GM21526 (cell line): Measurements from ENCODE around the gene C15orf39.

Experiments
- ATAC-seq: cut with Tn5 transposase; IDR thresholded peaks from one replicate; pipeline ENCODE4 v1.9.1; 2021; ENCODE audit warnings: moderate library complexity; ENCODE audit not compliant: unreplicated experiment, low FRiP score

The C15orf39 gene

DNA sequence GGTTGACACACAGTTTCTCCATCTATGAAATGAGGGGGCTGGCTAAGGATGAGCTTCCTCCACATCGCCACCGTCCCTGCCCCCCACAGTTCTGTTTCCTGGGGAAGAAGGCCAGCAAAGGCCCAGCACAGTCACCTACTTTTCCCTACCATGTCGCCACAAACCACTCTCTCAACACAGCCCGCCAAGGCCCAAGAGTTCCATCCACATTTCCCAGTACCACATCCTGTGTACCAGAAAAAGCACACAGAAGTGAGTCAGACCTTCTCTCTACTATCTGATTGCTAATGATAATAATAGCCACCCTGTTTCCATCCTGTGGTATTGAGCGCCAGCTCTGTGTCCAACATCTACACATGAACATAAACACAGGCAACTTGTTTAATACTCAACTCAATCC, 30.3 kb upstream of the C15orf39 start:
- ATAC-seq: no peak

DNA sequence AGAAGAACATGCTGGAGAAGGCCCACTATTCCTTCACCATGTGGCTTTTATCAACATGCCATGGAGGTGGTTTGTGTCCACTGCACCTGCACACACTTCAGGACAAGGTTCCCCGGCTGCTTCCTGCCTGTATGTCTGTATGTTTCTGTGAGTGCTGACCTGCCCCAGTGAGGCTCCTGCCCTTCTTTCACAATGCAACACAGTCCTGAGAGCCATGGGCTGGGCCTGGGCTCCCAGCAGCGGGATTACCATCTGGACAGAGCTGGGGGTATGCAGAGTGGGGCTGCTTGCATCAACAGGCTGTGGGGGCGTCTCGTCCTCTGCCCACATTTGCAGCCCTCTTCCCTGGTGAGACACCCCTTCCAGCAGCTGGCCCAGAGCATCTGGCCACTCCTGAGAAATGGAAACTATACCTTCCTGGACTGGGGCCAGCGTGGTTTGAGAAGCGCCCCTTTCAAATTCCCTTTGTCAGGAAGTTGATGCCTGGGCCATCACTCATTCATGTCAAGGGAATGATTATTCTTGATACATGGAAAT, 29.3 kb upstream of the C15orf39 start:
- no peak for ATAC-seq

DNA sequence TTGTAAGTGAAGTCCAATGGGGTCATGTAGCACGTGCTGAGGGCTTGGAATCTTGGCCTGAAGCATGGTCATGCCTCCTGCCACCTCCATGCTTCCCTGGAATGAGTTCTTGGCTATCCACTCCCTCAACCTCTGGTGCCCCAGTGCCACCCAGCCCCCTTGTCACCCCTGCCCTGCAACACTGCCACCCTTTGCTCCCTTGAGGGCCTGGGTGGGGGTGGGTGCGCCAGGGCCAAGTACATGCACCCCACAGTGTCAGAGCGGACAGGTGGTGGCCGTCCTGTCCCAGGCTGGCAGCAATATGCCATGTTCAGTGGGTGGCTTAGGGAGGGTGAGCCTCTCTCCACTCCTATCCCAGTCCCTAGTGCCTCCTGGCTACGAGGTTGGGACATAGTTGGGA, 27.6 kb upstream of the C15orf39 start:
- no peak for ATAC-seq

DNA sequence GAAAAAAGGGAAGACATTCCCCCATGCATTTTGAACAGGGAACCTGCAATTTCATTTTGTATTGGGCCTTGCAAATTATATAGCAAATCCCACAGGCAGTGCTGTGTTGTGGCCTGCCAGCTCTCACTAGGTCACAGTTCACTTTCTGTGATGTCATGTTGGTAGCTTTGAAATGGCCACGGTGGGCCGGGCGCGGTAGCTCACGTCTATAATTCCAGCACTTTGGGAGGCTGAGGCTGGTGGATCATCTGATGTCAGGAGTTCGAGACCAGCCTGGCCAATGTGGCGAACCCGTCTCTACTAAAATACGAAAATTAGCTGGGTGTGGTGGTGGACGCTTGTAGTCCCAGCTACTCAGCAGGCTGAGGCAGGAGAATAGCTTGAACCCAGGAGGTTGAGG, 27.0 kb upstream of the C15orf39 start:
- no peak for ATAC-seq

DNA sequence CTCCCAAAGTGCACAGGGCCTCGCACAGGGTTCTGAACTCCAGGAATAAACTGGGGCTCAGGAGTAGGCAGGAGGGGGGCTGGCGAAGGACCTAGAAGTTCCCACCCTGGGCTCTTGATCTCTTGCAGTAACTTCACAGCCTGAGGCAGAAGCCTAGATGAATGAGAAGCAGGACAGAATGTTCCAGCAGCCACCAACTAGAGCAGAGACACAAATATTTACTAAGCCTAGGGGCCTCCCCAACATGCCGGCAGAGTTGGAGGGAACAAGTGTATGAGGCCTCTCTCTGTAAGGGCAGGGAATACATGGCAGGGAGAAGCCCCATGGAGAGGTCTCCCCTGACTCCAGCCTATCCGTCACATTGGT, 25.3 kb upstream of the C15orf39 start:
- no peak for ATAC-seq

DNA sequence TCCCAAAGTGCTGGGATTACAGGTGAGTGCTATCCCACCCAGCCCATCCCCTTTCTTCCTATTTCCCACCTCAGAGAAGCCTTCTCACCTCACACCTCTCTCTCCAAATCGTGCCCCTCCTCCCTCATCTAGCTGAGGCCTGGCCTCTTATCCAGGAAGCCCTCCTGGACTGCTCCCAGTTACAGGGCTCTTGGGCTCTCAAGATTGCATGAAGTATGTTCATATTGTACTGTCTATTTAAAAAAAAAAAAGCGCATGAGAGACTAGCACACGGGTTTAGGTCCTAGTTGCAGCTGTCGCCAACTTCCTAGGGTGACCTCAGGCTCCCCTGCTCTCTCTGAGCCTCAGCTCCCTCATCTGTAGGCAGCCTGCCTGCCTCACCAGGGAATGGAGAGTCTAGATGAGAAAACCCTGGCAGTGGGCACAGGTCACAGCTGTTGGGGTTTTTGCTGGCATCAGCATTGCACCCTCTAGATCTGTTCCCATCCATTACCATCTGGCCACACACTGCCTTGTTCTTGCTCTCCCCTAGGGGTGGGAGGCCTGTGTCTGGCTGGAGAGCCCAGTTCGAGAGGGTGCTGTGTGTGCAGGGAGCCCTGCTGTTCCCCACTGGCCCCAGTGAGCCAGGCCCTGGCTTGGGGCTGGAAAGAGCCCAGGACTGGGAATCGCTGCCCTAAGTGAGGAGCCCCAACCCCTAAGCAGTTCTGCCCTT, 24.2 kb upstream of the C15orf39 start:
- no peak for ATAC-seq

DNA sequence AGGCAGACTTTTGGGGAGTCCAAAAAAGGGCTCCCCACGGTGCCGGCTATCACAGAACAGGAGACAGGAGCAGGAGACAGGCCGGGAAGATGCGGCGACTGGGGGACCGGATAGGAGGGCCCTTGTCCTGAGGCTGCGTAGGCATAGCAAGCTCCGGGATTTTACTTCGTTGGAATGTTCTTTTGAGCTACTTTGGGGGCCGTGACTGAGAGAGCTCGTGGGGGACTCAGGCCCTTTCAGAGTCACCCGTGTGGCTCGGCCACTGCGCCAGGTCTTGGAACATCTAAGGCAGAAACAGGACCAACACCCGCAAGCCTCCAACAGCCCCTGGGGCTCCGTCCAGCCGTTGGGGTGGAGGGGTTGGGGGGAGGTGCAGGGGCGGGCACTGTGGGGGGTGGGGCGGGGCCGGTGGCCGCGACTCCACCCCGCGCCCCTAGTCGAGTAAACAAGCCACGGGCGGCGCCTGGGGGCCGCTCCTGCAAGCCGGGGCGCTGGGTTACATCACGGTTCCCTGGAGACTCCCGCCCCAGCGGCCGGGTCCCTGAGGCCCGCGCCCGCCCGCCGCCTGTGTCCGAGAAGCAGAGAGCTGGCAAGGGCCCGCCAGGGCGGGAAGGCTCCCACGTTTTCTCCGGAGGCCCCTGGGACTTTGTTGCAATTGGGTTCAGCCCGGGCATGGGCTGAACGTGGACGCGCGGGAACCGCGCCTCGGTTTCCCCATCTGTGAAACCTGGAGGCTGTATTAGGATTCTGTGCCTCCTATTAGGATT, 23.3 kb upstream of the C15orf39 start:
- no peak for ATAC-seq

DNA sequence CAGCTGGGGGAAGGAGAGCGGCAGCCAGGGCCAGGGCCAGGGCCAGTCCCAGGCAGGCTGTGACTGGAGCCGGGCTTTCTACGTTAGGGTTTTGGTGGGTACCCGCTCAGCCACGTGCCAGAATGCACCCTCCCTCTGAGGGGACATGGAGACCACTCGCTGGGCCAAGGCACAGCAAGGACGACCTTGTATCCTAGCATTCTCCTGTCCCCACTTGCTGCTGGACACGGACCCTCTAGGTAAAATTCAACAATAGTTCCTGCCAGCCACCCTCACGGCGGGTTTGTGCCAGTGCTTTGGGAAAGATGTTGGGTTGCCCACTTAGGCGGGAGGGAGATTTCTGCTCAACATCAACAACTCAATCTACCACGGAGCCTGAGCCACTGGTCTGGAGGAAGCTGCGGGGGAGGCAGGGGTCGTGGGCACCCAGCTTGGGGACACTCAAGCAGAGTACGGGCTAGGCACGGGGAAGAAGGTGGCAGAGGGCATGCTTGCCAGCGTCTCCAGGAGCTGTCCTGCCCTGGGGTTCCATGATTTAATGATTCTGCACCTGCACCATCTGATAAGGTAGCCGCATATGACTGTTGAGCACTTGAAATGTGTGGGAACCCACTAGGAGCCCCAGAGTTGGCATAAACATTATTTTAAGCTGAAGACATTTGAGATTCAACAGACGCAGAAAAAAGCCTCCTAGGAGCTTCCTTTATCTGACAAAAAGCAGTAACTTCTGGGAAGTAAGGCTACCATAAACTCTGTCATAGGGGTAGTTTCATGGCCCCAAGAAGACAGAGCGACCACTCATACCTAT, 22.5 kb upstream of the C15orf39 start:
- no peak for ATAC-seq

DNA sequence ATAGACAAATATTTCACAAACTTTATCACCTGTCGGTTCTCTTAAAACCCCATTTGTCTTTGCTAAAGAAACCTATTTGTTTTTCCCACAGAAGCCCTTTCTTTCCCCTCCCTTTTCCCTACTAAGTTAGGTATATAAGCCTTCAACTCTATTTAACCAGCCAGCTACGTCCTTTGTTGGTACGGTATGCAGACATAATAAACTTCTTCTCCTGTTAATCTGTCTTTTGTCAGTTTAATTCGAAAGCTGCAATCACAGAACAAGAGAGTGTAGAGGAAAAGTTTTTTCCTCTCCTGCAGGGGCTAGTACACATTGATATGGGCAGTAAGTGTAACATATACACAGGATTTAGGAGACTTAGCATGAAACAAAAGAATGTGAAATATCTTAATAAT, 21.9 kb upstream of the C15orf39 start:
- ATAC-seq: no peak

DNA sequence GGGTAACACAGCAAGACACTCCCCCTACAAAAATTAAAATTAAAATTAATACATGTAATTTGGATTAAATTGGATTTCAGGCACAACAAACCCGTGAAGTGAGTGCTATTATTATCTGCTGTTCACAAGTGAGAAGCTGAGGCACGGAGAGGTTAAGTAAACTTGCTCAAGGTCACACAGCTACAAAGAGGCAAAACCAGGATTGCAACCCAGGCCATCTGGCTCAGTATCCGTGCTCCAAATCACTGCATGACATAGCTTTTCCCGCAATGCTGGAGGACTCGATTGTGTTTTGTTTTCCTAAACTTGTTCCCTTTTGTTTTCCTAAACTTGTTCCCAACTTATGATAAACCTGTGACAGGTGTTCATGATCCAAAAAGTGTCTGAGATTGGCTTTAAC, 19.9 kb upstream of the C15orf39 start:
- ATAC-seq: no peak

DNA sequence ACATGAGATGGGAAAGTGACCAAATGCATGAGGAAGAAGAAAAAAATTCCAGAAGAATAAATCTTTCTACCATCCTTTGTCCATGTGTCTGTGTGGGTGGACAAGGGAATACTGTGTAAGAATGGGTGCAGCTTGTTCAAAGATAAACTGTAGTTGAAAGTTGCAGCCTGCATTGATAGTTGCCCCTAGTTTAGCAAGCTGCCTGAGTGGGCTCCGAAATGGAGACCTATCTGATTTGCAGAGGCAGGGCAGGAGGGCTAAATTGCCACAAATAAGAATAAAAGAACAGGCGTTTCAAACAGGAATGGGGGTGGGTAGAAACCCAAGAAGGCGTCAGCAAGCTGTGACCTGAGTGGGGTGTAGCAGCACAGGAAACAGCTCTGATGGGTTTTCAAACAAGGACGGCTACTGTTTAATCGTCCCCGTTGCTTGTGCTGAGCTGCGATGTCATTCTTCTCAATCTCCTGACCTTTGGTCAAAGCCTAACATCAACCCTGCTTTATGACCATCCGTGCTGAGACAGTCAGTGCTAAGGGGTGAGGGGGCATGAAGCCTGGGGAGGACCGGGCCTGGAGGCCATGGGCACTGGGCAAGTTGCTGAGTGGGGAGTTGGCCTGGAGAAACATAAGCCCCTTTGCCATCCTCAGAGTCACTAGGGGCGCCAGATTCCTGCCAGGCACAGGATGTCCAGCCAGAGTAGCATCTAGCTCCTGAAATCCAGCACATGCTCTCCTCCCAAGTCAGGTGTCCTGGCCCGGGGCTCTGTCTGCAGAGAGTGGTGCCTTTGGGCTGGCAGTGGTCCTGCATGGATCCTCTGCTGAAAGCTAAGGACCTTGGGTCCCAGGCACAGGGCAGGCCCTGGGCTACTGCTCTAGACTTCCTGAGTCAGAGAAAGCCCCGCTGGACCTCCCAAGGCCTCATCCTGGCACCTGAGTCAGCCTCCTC, 19.2 kb upstream of the C15orf39 start:
- ATAC-seq: no peak

DNA sequence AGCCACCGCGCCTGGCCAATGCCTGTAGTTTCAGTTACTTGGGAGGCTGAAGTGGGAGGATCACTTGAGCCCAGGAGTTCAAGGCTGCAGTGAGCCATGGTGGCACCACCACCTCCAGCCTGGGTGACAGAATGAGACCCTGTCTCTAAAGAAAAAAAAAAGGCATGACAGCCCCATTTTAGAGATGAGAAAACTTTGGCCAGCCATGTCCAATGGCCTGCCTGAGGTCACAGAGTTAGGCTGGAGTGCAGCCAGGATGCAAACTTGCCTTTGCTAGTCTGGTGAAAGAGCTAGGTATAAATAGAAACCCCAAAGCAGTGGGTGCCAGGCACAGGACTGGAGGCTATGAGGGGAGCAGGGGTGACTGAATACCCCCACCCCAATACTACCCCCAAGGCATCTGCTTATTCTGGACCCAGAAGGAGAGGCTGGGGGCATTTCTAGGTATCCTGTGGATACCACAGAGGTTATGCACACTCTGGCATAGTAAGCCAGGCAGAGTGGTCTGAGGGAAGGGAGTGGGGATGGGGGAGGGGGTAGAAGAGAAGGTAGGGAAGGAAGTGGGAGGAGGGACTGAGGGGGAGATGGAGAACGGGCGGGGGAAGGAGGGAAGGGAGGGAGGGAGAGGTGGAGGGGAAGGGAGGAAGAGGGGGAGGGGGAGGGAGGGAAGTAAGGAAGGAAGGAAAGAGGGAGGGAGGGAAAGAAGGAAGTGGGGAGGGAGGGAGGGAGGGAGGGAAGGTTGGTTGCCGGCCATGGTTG, 16.2 kb upstream of the C15orf39 start:
- ATAC-seq: no peak

DNA sequence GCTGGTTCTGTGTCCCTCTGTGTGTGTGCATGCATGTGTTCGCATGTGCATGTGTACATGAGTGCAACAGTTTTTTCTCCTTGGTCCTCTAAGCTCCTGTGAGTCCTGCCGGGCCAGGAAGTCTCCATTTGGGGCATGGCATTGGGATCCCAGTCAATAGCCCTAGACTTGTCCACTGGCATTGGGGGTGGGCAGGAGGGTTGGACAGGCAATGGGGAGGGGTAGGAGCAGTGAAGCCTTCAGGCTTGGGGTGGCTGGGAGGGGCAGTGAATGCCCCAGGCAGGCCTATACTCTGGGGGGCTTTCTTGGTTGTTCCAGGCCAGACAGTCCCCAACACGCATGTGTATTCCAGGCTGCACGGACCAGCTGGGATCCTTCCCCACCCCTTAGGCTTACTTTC, 15.6 kb upstream of the C15orf39 start:
- ATAC-seq: no peak

DNA sequence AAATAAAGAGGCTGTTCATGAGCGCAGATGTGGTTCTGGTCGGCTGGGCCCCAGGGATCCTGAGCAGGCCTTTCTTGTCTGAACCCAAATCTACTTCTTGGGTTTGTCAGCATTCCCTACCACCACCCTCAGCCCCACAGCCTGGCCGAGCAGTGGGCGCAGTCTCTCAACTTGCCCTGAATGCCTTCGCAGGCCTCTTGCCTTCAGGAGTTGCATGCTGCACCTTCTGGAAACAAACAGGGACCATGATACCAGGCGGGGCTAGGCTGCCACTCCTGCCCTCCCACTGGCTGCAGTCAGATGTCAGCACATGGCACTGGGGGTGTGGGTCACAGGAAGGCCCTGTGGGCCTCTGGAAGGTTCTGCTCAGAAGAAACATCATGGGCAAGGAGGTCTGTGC, 13.2 kb upstream of the C15orf39 start:
- ATAC-seq: no peak

DNA sequence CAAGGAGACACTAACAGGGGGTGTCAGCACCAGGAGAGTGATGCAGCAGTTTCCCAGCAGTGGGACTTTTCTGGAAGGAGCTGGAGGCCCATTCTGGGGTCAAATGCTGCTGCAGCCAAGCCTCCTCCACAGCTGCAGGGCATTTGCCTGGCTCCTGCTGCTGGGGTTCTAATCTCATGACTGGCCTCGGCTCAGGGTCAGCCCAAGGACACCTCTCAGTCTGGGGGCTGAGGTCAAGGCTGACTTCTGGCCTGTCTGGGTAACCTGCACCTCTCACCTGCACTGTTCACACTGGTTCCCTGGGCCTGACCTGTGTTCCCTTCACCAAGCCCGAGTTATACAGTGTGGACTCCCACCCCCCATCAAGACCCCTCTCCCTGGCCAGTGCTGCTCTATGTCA, 10.4 kb upstream of the C15orf39 start:
- ATAC-seq: no peak

DNA sequence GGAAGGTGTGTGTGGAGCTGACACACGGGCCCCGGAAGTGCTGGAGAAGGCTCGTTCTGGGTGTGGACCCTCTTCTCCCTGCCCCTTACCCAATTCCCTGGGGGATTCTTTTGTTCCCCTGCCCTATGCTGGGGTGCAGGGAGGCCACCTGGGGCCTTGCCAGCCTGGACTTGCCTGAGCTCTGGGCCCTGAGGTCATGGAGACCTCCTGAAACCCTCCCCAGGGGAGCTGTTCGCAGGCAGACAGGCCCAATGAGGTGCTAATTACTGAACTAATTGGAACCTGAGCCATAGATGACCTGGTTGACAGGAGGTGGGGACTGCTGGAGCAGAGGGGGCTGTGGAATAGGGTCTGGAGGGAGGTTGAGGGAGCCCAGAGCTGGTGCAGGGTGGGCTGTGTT, 9.4 kb upstream of the C15orf39 start:
- ATAC-seq: no peak

DNA sequence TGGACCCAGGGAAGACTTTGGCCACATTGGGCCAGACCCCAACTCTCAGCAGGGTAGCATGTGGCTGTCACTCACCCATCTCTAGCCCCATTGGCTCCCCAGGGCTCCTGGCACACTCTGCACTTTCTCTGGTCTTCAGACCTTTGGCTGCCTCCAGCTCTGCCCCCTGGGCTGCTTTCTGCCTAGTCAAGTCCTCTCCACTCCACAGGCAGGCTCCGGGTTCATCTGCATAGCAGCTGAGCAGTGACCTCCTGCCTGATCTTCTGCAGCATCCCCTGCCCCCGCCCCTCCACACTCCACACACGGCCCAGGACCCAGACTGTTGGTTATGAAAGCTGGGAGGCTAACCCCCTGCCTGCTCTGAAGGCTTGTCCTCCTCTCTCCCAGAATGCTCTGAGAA, 8.4 kb upstream of the C15orf39 start:
- ATAC-seq: no peak

DNA sequence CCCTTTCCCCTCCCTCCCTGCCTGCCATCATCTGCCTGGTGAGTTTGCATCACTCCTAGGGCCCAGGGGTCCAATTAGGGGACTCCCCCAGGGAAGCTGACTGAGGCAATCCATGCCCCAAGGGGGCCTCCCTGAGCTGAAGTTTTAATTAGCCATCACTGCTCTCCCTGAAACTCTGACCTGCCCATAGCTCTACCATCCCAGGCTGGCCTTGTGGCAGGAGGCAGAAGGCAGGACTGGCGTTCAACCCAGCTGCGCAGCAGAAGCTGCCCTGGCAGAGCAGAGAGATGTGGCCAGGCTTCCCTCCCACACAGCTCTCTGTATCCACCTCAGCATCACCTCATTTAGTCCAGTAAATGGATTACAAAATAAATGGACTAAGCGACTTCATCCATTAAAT, 7.7 kb upstream of the C15orf39 start:
- ATAC-seq: no peak

DNA sequence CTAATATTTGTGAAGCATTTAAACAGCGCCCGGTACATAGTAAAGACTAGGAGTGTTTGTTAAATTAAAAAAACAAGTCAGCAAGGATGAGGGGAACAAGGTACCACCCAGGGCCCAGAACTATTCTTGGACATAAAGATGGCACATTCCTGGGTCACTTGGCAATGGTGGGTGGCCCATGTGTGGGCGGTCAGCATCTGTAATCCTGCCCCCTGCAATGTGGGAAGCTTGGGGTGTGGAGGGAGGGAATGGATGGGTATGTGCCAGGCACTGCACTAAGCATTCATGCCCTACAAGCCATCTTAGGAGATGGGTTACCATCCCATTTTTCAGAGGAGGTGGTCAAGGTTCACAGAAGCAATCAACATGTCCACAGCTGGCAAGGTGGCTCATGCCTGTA, 7.3 kb upstream of the C15orf39 start:
- ATAC-seq: no peak
